ENCODE measurements around the gene USP10.

- no peak for TF ChIP-seq PPARA (CRISPR knock-in tag; IDR thresholded peaks at IDR 0.05; ENCODE audit: borderline replicate concordance)
- TF ChIP-seq ZFP30 (CRISPR knock-in tag; IDR thresholded peaks at IDR 0.05), result no peak
- no peak for TF ChIP-seq RARB (CRISPR knock-in tag; IDR thresholded peaks at IDR 0.05)
- no peak for TF ChIP-seq OSR1 (CRISPR knock-in tag; IDR thresholded peaks at IDR 0.05)
- no peak for TF ChIP-seq BACH2 (CRISPR knock-in tag; IDR thresholded peaks at IDR 0.05; ENCODE audit: borderline replicate concordance)
- TF ChIP-seq ZNF8 (CRISPR knock-in tag; IDR thresholded peaks at IDR 0.05), result no peak
- no peak for TF ChIP-seq PATZ1 (CRISPR knock-in tag; IDR thresholded peaks at IDR 0.05; ENCODE audit: borderline replicate concordance)
- TF ChIP-seq ARNTL (CRISPR knock-in tag; IDR thresholded peaks at IDR 0.05; ENCODE audit: borderline replicate concordance, low read depth), result no peak
These were observed 7.1 kb downstream of the USP10 start for GRCh38 chr16:84706856-84707255.

Measured in SK-N-SH treated with all-trans-retinoic acid at 6 μM for 48 hours (cell line).